Mesenchymal stem cell (in vitro differentiated cells and primary cell): Measurements from ENCODE around the gene PEMT. TPM values are rescaled to one million over a fixed set of nuclear protein-coding genes. Genes with fewer than 3 reads are reported as not detected.

Source experiments
- DNase-seq: peaks from one replicate; pipeline ENCODE4 v3.0.0-alpha.2; 2013
- H2AFZ ChIP-seq: one replicate; pipeline ENCODE4 v1.6.1; 2013; ENCODE audit warnings: low read depth, mild to moderate bottlenecking, control low read depth, inconsistent platforms, low read length, moderate library complexity
- H2AK5ac ChIP-seq: 2 replicates; pipeline ENCODE4 v1.6.1; 2013; ENCODE audit warnings: low read length, moderate library complexity, mild to moderate bottlenecking, inconsistent platforms; ENCODE audit not compliant: severe bottlenecking
- H2BK120ac ChIP-seq: one replicate; pipeline ENCODE4 v1.6.1; 2013; ENCODE audit warnings: low read depth, mild to moderate bottlenecking, inconsistent platforms, low read length, moderate library complexity
- H2BK12ac ChIP-seq, 2 experiments: one replicate each; pipeline ENCODE4 v1.6.1; 2013; ENCODE audit warnings: inconsistent platforms in 2 of 2, low read length in 2 of 2, mild to moderate bottlenecking in 2 of 2, moderate library complexity in 2 of 2, control low read depth in 1 of 2
- H2BK15ac ChIP-seq: one replicate; pipeline ENCODE4 v1.6.1; 2013; ENCODE audit warnings: mild to moderate bottlenecking, low read depth, inconsistent platforms; ENCODE audit not compliant: poor library complexity, severe bottlenecking
- H2BK5ac ChIP-seq: 2 replicates; pipeline ENCODE4 v1.6.1; 2013; ENCODE audit warnings: low read depth, mild to moderate bottlenecking, low read length, control low read depth, inconsistent platforms; ENCODE audit not compliant: poor library complexity, severe bottlenecking
- H3K14ac ChIP-seq, 2 experiments: one replicate each; pipeline ENCODE4 v1.6.1; 2013; ENCODE audit warnings: inconsistent platforms in 2 of 2, low read length in 2 of 2, control low read depth in 1 of 2, mild to moderate bottlenecking in 1 of 2, moderate library complexity in 1 of 2
- H3K18ac ChIP-seq, 2 experiments: one replicate each; pipeline ENCODE4 v1.6.1; 2013; ENCODE audit warnings: inconsistent platforms in 2 of 2, low read length in 2 of 2, control low read depth in 1 of 2, low read depth in 1 of 2, mild to moderate bottlenecking in 1 of 2
- H3K23ac ChIP-seq, 2 experiments: one replicate each; pipeline ENCODE4 v1.6.1; 2013; ENCODE audit warnings: inconsistent platforms in 2 of 2, low read length in 2 of 2, mild to moderate bottlenecking in 2 of 2, moderate library complexity in 2 of 2, control low read depth in 1 of 2
- H3K27ac ChIP-seq: 2 replicates; pipeline ENCODE4 v1.5.1; 2013; ENCODE audit warnings: mild to moderate bottlenecking, moderate library complexity, low read length, control low read depth, inconsistent platforms; ENCODE audit not compliant: poor library complexity, severe bottlenecking
- H3K27me3 ChIP-seq, 2 experiments: 2 replicates each; pipeline versions ENCODE4 v1.6.1 to v1.7.0; 2013; ENCODE audit warnings: low read length in 2 of 2, mild to moderate bottlenecking in 2 of 2, moderate library complexity in 2 of 2, control low read depth in 1 of 2, inconsistent platforms in 1 of 2; ENCODE audit not compliant: control insufficient read depth in 1 of 2, insufficient read depth in 1 of 2
- H3K36me3 ChIP-seq, 2 experiments: 2 replicates each; pipeline versions ENCODE4 v1.6.1 to v1.7.0; 2013; ENCODE audit warnings: low read length in 2 of 2, control low read depth in 1 of 2, inconsistent platforms in 1 of 2, low read depth in 1 of 2, mild to moderate bottlenecking in 1 of 2; ENCODE audit not compliant: insufficient read depth in 2 of 2, control insufficient read depth in 1 of 2
- H3K4ac ChIP-seq, 2 experiments: one replicate each; pipeline ENCODE4 v1.6.1; 2013; ENCODE audit warnings: inconsistent platforms in 2 of 2, low read length in 2 of 2, mild to moderate bottlenecking in 2 of 2, moderate library complexity in 2 of 2, control low read depth in 1 of 2, low read depth in 1 of 2
- H3K4me1 ChIP-seq: 2 replicates; pipeline ENCODE4 v1.6.1; 2013; ENCODE audit warnings: low read depth, low read length, control low read depth; ENCODE audit not compliant: control insufficient read depth, insufficient read depth
- H3K4me2 ChIP-seq: 2 replicates; pipeline ENCODE4 v1.6.1; 2013; ENCODE audit warnings: low read length, mild to moderate bottlenecking, inconsistent platforms; ENCODE audit not compliant: poor library complexity, severe bottlenecking
- H3K4me3 ChIP-seq, 2 experiments: 2 replicates each; pipeline versions ENCODE4 v1.5.1 to v1.7.0; 2013; ENCODE audit warnings: low read length in 2 of 2, mild to moderate bottlenecking in 2 of 2, control low read depth in 1 of 2, low read depth in 1 of 2; ENCODE audit not compliant: insufficient read depth in 1 of 2
- H3K79me1 ChIP-seq: replicated peaks from 2 replicates; pipeline ENCODE4 v1.6.1; 2013; ENCODE audit warnings: mild to moderate bottlenecking, control low read depth, low read length, inconsistent platforms; ENCODE audit not compliant: poor library complexity, severe bottlenecking
- H3K9ac ChIP-seq: 2 replicates; pipeline ENCODE4 v1.7.0; 2013; ENCODE audit warnings: mild to moderate bottlenecking, low read length, moderate library complexity
- H3K9me3 ChIP-seq: 2 replicates; pipeline ENCODE4 v1.7.0; 2013; ENCODE audit warnings: mild to moderate bottlenecking, low read length; ENCODE audit not compliant: control insufficient read depth
- H4K8ac ChIP-seq: one replicate; pipeline ENCODE4 v1.6.1; 2013; ENCODE audit warnings: inconsistent platforms, mild to moderate bottlenecking, low read length, moderate library complexity
- H4K91ac ChIP-seq: one replicate; pipeline ENCODE4 v1.6.1; 2013; ENCODE audit warnings: mild to moderate bottlenecking, low read length, inconsistent platforms
- WGBS: methylation state at CpG from one replicate; pipeline ENCODE4 v1.1.7; 2013; ENCODE audit warnings: mixed read lengths; 5-methylcytosine and 5-hydroxymethylcytosine counted together
- small RNA-seq: library from polyadenylated mRNA; stranded (forward); fragments of <200 nt; extraction: miRNeasy Mini kit (QIAGEN cat#:217004); gene quantifications from one replicate; pipeline ENCODE3, GENCODE V24; 2013; ENCODE audit warnings: low read depth

The PEMT gene

DNA sequence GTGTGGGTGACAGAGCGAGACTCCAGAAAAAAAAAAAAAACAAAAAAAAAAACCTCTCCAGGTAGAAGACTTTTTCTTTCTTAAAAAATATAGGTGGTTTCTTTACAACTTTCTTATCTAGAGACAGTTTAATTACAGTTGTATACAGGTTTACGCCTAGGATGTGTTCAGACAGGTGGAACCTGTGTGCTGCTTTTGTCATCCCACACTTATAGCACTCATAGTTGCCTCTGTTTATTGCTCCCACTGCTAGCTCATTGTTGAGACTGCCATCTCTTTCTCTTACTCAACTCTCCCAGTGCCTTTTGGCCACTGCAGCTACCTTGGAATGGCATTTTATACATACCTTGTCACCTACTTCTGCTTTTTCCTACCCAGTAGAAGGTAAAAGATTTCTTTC is 133.8 kb downstream of the PEMT start:
- Histone ChIP-seq H3K14ac (no peak overlapping the region), H3K18ac (no peak overlapping the region), H3K27ac (no peak overlapping the region), H2BK12ac (no peak overlapping the region), H3K36me3 (no peaks in the 10 kb centered on the region), H2BK5ac (no peak overlapping the region), H3K4ac (no peak overlapping the region), H3K79me1 (no peaks in the 10 kb centered on the region), H3K9me3 (peaks cover 3% of the 10 kb centered on the region), H3K9ac (no peak overlapping the region), H3K4me3 (no peak overlapping the region), H2BK15ac (no peak overlapping the region), H3K27me3 (peaks cover 30 to 36% of the 10 kb centered on the region in 2 experiments), H4K91ac (no peak overlapping the region), H3K4me1 (peaks cover 3% of the 10 kb centered on the region), H2AFZ (no peak overlapping the region), H2BK120ac (no peak overlapping the region), H4K8ac (no peak overlapping the region), H2AK5ac (no peak overlapping the region), H3K4me2 (no peak overlapping the region), H3K23ac (no peak overlapping the region)
- WGBS = 90% methylated on average over 1 of the region's 2 CpGs
- DNase-seq = no peak

DNA sequence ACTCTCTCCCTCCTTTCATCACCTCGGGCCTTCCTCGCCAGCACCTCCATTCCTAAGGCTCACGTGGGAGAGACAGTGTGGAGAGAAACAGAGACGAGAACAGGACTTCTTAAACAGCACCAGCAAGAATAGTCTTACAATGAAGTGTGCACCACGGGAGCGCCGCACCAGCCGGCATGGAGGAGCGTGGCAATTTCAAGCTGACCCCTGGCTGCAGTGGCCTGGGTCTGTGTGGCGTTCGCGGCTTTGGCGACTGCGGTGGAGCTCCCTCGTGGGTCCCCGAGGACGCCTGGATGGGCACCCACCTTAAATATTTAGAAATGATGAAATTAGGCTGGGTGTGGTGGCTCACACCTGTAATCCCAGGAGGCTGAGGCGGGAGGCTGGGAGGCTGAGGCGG is 135.3 kb downstream of the PEMT start:
- Histone ChIP-seq H3K18ac (no peak overlapping the region), H4K91ac (no peak overlapping the region), H2BK15ac (no peak overlapping the region), H3K4me3 (no peak overlapping the region), H3K27ac (no peak overlapping the region), H3K23ac (no peak overlapping the region), H3K27me3 (peaks cover 22 to 27% of the 10 kb centered on the region in 2 experiments), H3K4ac (no peak overlapping the region), H2AFZ (no peak overlapping the region), H2AK5ac (no peak overlapping the region), H3K9me3 (peaks cover 3% of the 10 kb centered on the region), H3K9ac (no peak overlapping the region), H3K36me3 (no peaks in the 10 kb centered on the region), H3K4me1 (peaks cover 2% of the 10 kb centered on the region), H4K8ac (no peak overlapping the region), H2BK5ac (no peak overlapping the region), H3K4me2 (no peak overlapping the region), H2BK12ac (no peak overlapping the region), H3K79me1 (no peaks in the 10 kb centered on the region), H3K14ac (no peak overlapping the region), H2BK120ac (no peak overlapping the region)
- 85% methylated on average over 19 of the region's 19 CpGs for WGBS
- no peak for DNase-seq

Small RNA genes within 50 kb of the gene (small RNA-seq; reads per million reads assigned to genes)
- not detected for gene RF00019
- not detected for gene RNU6-468P
